ENCODE measurements around the gene JMJD8.

JMJD8 gene

DNA sequence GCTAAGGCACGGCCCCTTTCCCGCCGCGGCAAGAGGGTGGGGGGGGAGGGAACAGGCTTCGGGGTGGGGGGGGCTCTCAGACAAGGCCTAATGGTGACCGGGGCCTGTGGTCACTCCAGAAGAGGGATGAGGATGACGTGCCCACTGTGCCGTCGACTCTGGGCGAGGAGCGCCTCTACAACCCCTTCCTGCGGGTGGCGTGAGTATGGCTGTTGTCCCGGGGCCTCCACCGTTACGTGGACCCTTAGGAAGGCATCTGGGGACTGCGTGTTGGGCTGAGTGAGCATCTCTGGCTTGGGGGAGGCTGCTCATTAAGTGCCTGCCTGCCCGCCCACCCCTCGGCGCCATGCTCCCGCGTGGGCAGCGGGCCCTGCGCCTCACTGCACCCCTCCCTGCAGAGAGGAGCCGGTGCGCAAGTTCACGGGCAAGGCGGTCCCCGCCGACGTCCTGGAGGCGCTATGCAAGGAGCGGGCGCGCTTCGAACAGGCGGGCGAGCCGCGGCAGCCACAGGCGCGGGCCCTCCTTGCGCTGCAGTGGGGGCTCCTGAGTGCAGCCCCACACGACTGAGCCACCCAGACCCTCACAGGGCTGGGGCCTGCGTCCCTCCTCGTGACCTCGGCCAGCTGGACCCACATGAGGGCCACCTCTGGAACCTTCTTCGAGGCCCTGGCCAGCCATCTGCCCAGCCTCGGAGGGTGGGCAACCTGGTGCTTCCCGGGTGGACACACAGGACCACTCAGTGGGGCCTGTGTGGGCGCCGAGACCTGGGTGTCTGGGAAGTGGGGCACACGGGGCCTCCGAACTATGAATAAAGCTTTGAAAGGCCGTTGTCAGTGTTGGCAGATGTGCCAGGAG is 45.0 kb upstream of the JMJD8 start:
- Histone ChIP-seq H3F3A (ENCODE audit: insufficient read depth) (peaks cover 20% of the 10 kb centered on the region), H3K4me3 (ENCODE audit: insufficient read depth, low read length, poor library complexity, severe bottlenecking) (peak overlapping the region; percentile 86), H3K9me3 (ENCODE audit: insufficient read depth, low read length) (no peaks in the 10 kb centered on the region), H3K36me3 (ENCODE audit: low read length) (no peaks in the 10 kb centered on the region), H4K20me1 (ENCODE audit: low read depth, low read length) (no peaks in the 10 kb centered on the region), H3K27me3 (ENCODE audit: low read length) (no peaks in the 10 kb centered on the region), H2AFZ (ENCODE audit: low read depth, low read length, severe bottlenecking) (no peak overlapping the region), H3K9ac (ENCODE audit: low read length) (peak overlapping the region; percentile 84), H3K79me2 (ENCODE audit: insufficient read depth, low read length) (no peaks in the 10 kb centered on the region), H3K27ac (ENCODE audit: low read depth, low read length) (peak overlapping the region; percentile 75), H3K9me2 (replicated peaks; ENCODE audit: insufficient read depth, low read length) (no peaks in the 10 kb centered on the region), H3K4me2 (ENCODE audit: low read depth, low read length, poor library complexity, severe bottlenecking) (peak overlapping the region; percentile 85)
- TF ChIP-seq, protein P1, sequence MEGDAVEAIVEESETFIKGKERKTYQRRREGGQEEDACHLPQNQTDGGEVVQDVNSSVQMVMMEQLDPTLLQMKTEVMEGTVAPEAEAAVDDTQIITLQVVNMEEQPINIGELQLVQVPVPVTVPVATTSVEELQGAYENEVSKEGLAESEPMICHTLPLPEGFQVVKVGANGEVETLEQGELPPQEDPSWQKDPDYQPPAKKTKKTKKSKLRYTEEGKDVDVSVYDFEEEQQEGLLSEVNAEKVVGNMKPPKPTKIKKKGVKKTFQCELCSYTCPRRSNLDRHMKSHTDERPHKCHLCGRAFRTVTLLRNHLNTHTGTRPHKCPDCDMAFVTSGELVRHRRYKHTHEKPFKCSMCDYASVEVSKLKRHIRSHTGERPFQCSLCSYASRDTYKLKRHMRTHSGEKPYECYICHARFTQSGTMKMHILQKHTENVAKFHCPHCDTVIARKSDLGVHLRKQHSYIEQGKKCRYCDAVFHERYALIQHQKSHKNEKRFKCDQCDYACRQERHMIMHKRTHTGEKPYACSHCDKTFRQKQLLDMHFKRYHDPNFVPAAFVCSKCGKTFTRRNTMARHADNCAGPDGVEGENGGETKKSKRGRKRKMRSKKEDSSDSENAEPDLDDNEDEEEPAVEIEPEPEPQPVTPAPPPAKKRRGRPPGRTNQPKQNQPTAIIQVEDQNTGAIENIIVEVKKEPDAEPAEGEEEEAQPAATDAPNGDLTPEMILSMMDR (IDR thresholded peaks at IDR 0.05; ENCODE audit: insufficient read depth, low read length, poor library complexity, severe bottlenecking), result no peak
- no peak for TF ChIP-seq EZH2phosphoT487 (conservative IDR thresholded peaks at IDR 0.05; ENCODE audit: low read length)

DNA sequence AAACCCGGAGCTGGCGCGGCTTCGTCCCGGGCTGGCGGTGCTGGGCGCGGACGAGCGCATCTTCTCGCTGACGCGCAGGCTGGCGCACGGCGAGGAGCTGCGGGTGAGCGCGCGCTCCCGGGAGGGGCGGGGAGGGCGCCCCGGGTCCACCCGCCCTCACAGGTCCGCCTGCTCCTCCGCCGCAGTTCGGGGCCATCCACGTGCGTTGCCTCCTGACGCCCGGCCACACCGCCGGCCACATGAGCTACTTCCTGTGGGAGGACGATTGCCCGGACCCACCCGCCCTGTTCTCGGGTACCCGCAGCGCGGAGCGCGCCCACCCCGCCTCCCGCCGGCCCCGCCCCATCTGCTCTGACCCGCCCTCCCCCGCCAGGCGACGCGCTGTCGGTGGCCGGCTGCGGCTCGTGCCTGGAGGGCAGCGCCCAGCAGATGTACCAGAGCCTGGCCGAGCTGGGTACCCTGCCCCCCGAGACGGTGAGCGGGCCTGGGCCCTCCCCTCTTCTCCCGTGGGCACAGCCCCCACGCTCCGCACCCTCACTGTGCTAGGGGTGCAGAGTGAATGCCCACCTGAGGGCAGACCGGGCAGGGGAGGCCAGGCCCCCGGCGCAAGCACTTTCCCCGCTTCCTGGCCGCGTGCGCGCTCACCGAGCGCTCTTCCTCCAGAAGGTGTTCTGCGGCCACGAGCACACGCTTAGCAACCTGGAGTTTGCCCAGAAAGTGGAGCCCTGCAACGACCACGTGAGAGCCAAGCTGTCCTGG is 44.2 kb upstream of the JMJD8 start:
- H3K4me3 ChIP-seq (ENCODE audit: insufficient read depth, low read length, poor library complexity, severe bottlenecking), result peak overlapping the region; percentile 86
- no peaks in the 10 kb centered on the region for H3K9me2 ChIP-seq (replicated peaks; ENCODE audit: insufficient read depth, low read length)
- H3K79me2 ChIP-seq (ENCODE audit: insufficient read depth, low read length), result no peaks in the 10 kb centered on the region
- H3F3A ChIP-seq (ENCODE audit: insufficient read depth), result peaks cover 20% of the 10 kb centered on the region
- H3K4me2 ChIP-seq (ENCODE audit: low read depth, low read length, poor library complexity, severe bottlenecking), result peak overlapping the region; percentile 85
- H4K20me1 ChIP-seq (ENCODE audit: low read depth, low read length), result no peaks in the 10 kb centered on the region
- no peaks in the 10 kb centered on the region for H3K9me3 ChIP-seq (ENCODE audit: insufficient read depth, low read length)
- H3K36me3 ChIP-seq (ENCODE audit: low read length), result no peaks in the 10 kb centered on the region
- peak overlapping the region; percentile 75 for H3K27ac ChIP-seq (ENCODE audit: low read depth, low read length)
- H3K27me3 ChIP-seq (ENCODE audit: low read length), result no peaks in the 10 kb centered on the region
- peak overlapping the region; percentile 84 for H3K9ac ChIP-seq (ENCODE audit: low read length)
- TF ChIP-seq EZH2phosphoT487 (conservative IDR thresholded peaks at IDR 0.05; ENCODE audit: low read length), result no peak
- TF ChIP-seq, protein P1 (IDR thresholded peaks at IDR 0.05; ENCODE audit: insufficient read depth, low read length, poor library complexity, severe bottlenecking), result no peak
- peak overlapping the region; percentile 56 for H2AFZ ChIP-seq (ENCODE audit: low read depth, low read length, severe bottlenecking)

DNA sequence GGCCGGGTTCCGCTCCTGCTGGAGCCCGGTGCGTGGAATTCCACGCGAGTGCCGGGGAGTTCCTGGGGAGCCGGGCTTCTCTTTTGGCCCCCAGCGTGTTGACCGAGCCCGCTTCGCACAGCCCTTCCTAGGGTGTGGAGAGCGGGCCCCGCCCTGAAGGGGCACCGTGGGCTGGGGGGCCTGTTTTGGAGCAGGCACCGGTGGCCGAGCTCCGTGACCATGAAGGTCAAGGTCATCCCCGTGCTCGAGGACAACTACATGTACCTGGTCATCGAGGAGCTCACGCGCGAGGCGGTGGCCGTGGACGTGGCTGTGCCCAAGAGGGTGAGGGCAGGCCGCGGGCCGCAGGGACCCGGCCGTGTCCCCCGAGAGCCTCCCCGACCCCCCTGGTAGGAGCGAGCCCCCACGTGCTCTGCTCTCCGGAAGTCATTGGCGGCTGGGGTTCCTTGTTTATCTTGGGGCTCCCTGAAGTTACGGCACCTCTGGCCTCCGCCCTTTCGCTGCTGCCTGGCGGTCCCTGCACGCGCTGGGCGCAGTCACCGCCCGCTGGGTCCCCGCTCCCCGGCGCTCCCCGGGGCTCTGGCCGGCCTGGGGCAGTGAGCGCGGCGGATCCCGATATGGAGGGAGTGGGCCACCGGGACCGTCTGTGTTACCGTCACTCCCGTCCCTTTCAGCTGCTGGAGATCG is 43.3 kb upstream of the JMJD8 start:
- H3F3A ChIP-seq (ENCODE audit: insufficient read depth), result peaks cover 20% of the 10 kb centered on the region
- peak overlapping the region; percentile 75 for H3K27ac ChIP-seq (ENCODE audit: low read depth, low read length)

More for the DNA sequence above, 43.3 kb upstream of the JMJD8 start:
- H3K4me2 ChIP-seq (ENCODE audit: low read depth, low read length, poor library complexity, severe bottlenecking), result peak overlapping the region; percentile 85
- H3K27me3 ChIP-seq (ENCODE audit: low read length), result no peaks in the 10 kb centered on the region
- H3K79me2 ChIP-seq (ENCODE audit: insufficient read depth, low read length), result no peaks in the 10 kb centered on the region
- H3K9me3 ChIP-seq (ENCODE audit: insufficient read depth, low read length), result no peaks in the 10 kb centered on the region
- H3K9ac ChIP-seq (ENCODE audit: low read length), result peak overlapping the region; percentile 84
- H3K4me3 ChIP-seq (ENCODE audit: insufficient read depth, low read length, poor library complexity, severe bottlenecking), result peak overlapping the region; percentile 86
- no peaks in the 10 kb centered on the region for H3K36me3 ChIP-seq (ENCODE audit: low read length)
- no peak overlapping the region for H2AFZ ChIP-seq (ENCODE audit: low read depth, low read length, severe bottlenecking)
- no peaks in the 10 kb centered on the region for H3K9me2 ChIP-seq (replicated peaks; ENCODE audit: insufficient read depth, low read length)
- TF ChIP-seq, protein P1 (IDR thresholded peaks at IDR 0.05; ENCODE audit: insufficient read depth, low read length, poor library complexity, severe bottlenecking), result no peak
- TF ChIP-seq EZH2phosphoT487 (conservative IDR thresholded peaks at IDR 0.05; ENCODE audit: low read length), result no peak
- no peaks in the 10 kb centered on the region for H4K20me1 ChIP-seq (ENCODE audit: low read depth, low read length)

All from SU-DHL-6 (cell line).